Stimulated activated CD4-positive, alpha-beta T cell treated with anti-CD3 and anti-CD28 coated beads, Interleukin-2, amount 100 ng/mL, for 4 hours (primary cell): Measurements from ENCODE around the gene METTL6.
"Not testable (repeated sequence)": the region's sequence is repeated elsewhere in the genome, so short reads cannot be mapped to it uniquely, and the experiment has no call there.

ENCODE experiments used
- DNase-seq: peaks from one replicate; pipeline ENCODE4 v3.0.0-alpha.2; 2020; ENCODE audit warnings: low read depth

Gene METTL6

GRCh38 chr3:15427182-15427880, at the start of gene METTL6, which contains the start of gene EAF1:
TSS of gene METTL6 (minus strand) at chr3:15427544. CDS start at chr3:15426511, 1,033 bp downstream.
TSS of gene EAF1 (plus strand) at chr3:15427598. CDS start at chr3:15427780, 182 bp downstream.
- peak; percentile 79 for DNase-seq

GRCh38 chr3:15476378-15476777, 49.0 kb upstream of the METTL6 start:
- DNase-seq = no peak

- DNase-seq = no peak
Observed at GRCh38 chr3:15475161-15475560, 47.8 kb upstream of the METTL6 start.

GRCh38 chr3:15471861-15472260, 44.5 kb upstream of the METTL6 start:
- no peak for DNase-seq

- no peak for DNase-seq
Observed at GRCh38 chr3:15470849-15471248, 43.5 kb upstream of the METTL6 start.

- DNase-seq = no peak
Observed at GRCh38 chr3:15470261-15470660, 42.9 kb upstream of the METTL6 start.

GRCh38 chr3:15467227-15468181, 40.2 kb upstream of the METTL6 start:
- no peak for DNase-seq

GRCh38 chr3:15465876-15466585, 38.7 kb upstream of the METTL6 start:
- no peak for DNase-seq

GRCh38 chr3:15462451-15462850, 35.1 kb upstream of the METTL6 start:
- no peak for DNase-seq

GRCh38 chr3:15460891-15461531, 33.7 kb upstream of the METTL6 start:
- DNase-seq = no peak

- DNase-seq = no peak
Observed at GRCh38 chr3:15458212-15458780, 31.0 kb upstream of the METTL6 start.

- DNase-seq = not testable (repeated sequence)
Observed at GRCh38 chr3:15456915-15457314, 29.6 kb upstream of the METTL6 start.

GRCh38 chr3:15456321-15456720, 29.0 kb upstream of the METTL6 start:
- no peak for DNase-seq

- no peak for DNase-seq
Observed at GRCh38 chr3:15455756-15456155, 28.4 kb upstream of the METTL6 start.

- DNase-seq = no peak
Observed at GRCh38 chr3:15454965-15455364, 27.6 kb upstream of the METTL6 start.

- no peak for DNase-seq
Observed at GRCh38 chr3:15453991-15454625, 26.8 kb upstream of the METTL6 start.

- DNase-seq = no peak
Observed at GRCh38 chr3:15453501-15453900, 26.2 kb upstream of the METTL6 start.

- DNase-seq = no peak
Observed at GRCh38 chr3:15452961-15453360, 25.6 kb upstream of the METTL6 start.

- DNase-seq = no peak
Observed at GRCh38 chr3:15452156-15452555, 24.8 kb upstream of the METTL6 start.

- DNase-seq = no peak
Observed at GRCh38 chr3:15451216-15452113, 24.1 kb upstream of the METTL6 start.
